GM19324 (cell line): ENCODE measurements around the gene SZRD1.

Experiments used
- ATAC-seq: cut with Tn5 transposase; IDR thresholded peaks from one replicate; pipeline ENCODE4 v1.9.1; 2021; ENCODE audit warnings: mild to moderate bottlenecking, moderate library complexity; ENCODE audit not compliant: unreplicated experiment, low FRiP score

The SZRD1 gene

GRCh38 chr1:16367258-16367967, 371 bp downstream of the SZRD1 start:
- ATAC-seq, result peak; percentile 75

GRCh38 chr1:16367968-16368890, 1.2 kb downstream of the SZRD1 start:
- ATAC-seq, result no peak

- ATAC-seq, result no peak
Observed at GRCh38 chr1:16369821-16370220, 2.8 kb downstream of the SZRD1 start.

- ATAC-seq, result no peak
Observed at GRCh38 chr1:16371725-16372124, 4.7 kb downstream of the SZRD1 start.

- no peak for ATAC-seq
Observed at GRCh38 chr1:16372535-16373285, 5.7 kb downstream of the SZRD1 start.

GRCh38 chr1:16374266-16374665, 7.2 kb downstream of the SZRD1 start:
- no peak for ATAC-seq

GRCh38 chr1:16375521-16376340, 8.7 kb downstream of the SZRD1 start:
- ATAC-seq, result no peak

GRCh38 chr1:16376971-16377370, 9.9 kb downstream of the SZRD1 start:
- ATAC-seq, result no peak

GRCh38 chr1:16378443-16378842, 11.4 kb downstream of the SZRD1 start:
- ATAC-seq, result no peak

- no peak for ATAC-seq
Observed at GRCh38 chr1:16380868-16381267, 13.8 kb downstream of the SZRD1 start.

- ATAC-seq, result no peak
Observed at GRCh38 chr1:16383888-16384287, 16.8 kb downstream of the SZRD1 start.

GRCh38 chr1:16385659-16386453, 18.8 kb downstream of the SZRD1 start:
- ATAC-seq, result no peak

GRCh38 chr1:16386454-16387113, 19.5 kb downstream of the SZRD1 start:
- no peak for ATAC-seq

- ATAC-seq, result no peak
Observed at GRCh38 chr1:16387201-16388188, 20.5 kb downstream of the SZRD1 start.

- ATAC-seq, result no peak
Observed at GRCh38 chr1:16391411-16391810, 24.4 kb downstream of the SZRD1 start.

- ATAC-seq, result no peak
Observed at GRCh38 chr1:16392740-16393569, 25.9 kb downstream of the SZRD1 start.
